ENCODE measurements around the gene CYB5A.
A peak's percentile ranks its signal among the peaks of the same experiment; 100 is the strongest.

Gene CYB5A

GRCh38 chr18:74225193-74225840, 66.4 kb downstream of the CYB5A start:
- DNase-seq (ENCODE audit: insufficient read length, low spot score) (no peak), FAIRE-seq (no peak)

DNA sequence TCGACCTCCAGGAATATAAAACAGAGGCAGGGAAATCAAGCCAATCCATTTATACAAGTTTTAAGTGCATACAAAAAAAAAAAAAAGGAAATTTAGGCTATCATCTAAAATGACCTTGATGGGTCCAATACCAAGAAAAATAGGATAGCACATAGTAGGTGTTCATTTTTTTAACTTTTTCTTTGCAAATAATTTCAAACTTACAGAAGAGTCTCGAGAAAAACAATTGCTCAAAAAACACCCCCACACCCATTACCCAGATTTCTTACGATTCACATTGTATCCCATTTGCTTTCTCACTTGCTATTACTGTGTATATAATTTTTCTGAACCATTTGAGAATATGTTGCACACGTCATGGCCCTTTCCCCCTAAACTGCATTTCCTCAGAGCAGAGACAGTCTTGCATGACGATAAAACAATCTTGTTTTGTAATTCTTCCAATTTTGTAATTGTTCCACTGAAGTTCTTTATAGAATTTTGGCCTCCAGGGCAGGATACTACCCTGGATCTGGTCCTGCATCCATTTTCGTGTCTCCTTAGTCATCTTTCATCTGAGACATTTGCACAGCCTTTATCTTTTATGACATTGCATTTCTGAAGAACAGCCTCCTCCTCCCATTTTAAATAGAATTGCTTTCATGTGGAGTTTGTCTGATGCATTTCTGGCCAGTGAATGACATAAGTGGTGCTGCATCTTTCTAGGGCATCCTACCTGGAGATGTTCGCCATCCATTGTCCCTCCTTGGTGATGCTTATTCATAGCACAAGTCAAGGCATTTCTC, 68.9 kb downstream of the CYB5A start:
- no peak for DNase-seq (ENCODE audit: insufficient read length, low spot score)
- no peak for FAIRE-seq

DNA sequence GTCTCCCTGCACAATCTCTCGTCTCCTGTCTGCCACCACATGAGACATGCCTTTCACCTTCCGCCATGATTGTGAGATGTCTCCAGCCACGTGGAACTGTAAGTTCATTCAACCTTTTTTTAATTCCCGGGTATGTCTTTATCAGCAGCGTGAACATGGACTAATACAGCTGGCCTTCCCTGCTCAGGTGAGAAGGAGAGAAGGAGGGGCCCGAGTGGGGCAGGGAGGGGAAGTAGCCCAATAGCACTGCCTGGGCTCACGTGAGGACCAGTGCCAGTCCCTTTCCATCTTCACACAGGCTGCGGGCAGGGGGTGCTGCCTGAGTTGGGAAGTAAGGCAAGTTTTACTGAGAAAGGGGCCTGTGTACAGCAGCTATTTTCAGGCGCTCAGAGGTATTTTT, 70.7 kb downstream of the CYB5A start:
- DNase-seq (ENCODE audit: insufficient read length, low spot score), result no peak

DNA sequence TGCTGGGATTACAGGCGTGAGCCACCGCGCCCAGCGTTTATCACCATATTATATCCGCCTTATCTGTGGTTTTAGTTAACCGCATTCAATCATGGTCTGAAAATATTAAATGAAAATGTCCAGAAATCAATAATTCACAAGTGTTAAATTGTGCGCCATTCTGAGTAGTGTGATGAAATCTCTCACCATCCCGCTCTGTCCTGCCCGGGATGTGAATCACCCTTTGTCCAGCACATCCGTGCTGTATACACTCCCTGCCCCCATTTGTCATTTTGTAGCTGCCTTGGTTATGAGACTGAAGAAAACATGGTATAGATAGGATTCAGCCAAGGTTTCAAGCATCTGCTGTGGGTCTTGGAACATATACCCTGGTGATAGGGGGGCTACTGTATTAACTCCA, 72.7 kb downstream of the CYB5A start:
- no peak for DNase-seq (ENCODE audit: insufficient read length, low spot score)
- FAIRE-seq, result no peak

More for the DNA sequence above, 70.7 kb downstream of the CYB5A start:
- FAIRE-seq, result no peak

- no peak for FAIRE-seq
- no peak for DNase-seq (ENCODE audit: insufficient read length, low spot score)
These were observed 74.2 kb downstream of the CYB5A start for GRCh38 chr18:74217476-74218143.

GRCh38 chr18:74216661-74217110, 75.1 kb downstream of the CYB5A start:
- FAIRE-seq (no peak), DNase-seq (ENCODE audit: insufficient read length, low spot score) (no peak)

- FAIRE-seq (no peak), DNase-seq (ENCODE audit: insufficient read length, low spot score) (no peak)
These were observed 75.9 kb downstream of the CYB5A start for GRCh38 chr18:74215863-74216262.

- DNase-seq (ENCODE audit: insufficient read length, low spot score) (no peak), FAIRE-seq (no peak)
These were observed 78.3 kb downstream of the CYB5A start for GRCh38 chr18:74213429-74213828.

- DNase-seq (ENCODE audit: insufficient read length, low spot score), result no peak
- peak; percentile 98 for FAIRE-seq
These were observed 87.1 kb downstream of the CYB5A start for GRCh38 chr18:74204526-74205152.

DNA sequence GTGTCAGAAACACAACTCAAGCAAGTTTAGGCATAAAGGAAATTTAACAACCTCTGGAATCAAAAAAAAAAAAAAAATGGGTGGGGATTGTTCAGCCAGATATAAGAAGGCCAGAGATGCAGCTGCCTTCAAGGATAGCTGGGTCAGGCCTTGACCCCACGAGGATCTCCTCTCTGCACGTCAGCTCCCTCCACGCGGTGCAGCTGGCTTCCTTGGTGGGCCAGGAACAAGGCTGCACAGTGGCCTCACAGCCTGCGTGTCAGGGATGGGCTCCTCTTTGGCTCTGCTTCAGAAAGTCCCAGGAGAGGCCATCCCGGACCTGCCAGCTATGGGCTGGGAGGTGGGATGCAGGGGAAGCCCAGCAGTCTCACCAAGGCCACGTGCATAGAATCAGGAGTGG, 88.0 kb downstream of the CYB5A start:
- DNase-seq (ENCODE audit: insufficient read length, low spot score) (no peak), FAIRE-seq (no peak)

Data from HTR-8/SVneo (cell line).